Left forelimb (tissue), 1 donor: ENCODE results near the gene C1orf35.
A peak's percentile ranks its signal among the peaks of the same experiment; 100 is the strongest.

ENCODE experiments used
- DNase-seq: peaks from one replicate; pipeline ENCODE4 v3.0.0-alpha.2; 2018; ENCODE audit warnings: low spot score

The C1orf35 gene

GRCh38 chr1:228102791-228103620 lies at the start of gene C1orf35:
TSS of gene C1orf35 (minus strand) at chr1:228103325. CDS start at chr1:228103227, 98 bp downstream.
- peak; percentile 97 for DNase-seq

- no peak for DNase-seq
Measured at GRCh38 chr1:228152918-228153258, 49.8 kb upstream of the C1orf35 start.

- DNase-seq: no peak
Measured at GRCh38 chr1:228152097-228152917, 49.2 kb upstream of the C1orf35 start.

DNA sequence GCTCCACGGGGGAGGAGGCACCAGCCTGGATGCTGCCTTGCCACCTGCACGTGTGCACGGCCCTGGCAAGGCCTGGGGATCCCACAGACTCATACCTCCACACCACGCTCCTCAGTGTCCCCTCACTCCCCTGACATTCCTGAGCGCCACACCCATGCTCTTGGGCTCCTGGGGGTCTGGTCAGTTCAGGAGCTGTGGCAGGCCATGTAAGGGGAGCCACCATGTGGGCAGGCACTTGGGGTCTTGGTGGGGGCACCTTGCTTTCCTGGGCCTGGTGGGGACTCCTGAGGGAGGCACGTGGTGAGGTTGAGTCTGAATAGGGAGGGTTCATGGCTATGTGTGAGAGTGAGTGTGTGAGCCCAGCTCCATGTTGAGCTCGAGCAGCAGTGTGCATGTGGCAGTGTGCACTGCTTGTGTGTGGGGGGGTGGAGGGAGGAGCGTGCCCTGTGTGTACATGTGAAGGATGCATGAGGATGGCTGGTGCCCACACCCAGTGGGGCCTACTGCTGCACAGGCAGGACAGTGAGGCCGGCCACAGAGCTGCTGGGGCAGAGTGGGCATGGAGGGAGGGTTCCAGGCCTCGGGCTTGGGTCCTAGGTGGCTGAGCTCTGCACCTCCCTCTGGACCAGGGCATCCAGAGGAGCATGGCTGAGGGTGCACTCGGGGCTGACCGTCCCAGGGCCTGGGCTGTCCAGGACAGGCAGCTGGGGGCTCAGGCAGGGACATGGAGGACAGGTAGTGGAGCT lies 48.2 kb upstream of the C1orf35 start:
- DNase-seq: peak; percentile 63

DNA sequence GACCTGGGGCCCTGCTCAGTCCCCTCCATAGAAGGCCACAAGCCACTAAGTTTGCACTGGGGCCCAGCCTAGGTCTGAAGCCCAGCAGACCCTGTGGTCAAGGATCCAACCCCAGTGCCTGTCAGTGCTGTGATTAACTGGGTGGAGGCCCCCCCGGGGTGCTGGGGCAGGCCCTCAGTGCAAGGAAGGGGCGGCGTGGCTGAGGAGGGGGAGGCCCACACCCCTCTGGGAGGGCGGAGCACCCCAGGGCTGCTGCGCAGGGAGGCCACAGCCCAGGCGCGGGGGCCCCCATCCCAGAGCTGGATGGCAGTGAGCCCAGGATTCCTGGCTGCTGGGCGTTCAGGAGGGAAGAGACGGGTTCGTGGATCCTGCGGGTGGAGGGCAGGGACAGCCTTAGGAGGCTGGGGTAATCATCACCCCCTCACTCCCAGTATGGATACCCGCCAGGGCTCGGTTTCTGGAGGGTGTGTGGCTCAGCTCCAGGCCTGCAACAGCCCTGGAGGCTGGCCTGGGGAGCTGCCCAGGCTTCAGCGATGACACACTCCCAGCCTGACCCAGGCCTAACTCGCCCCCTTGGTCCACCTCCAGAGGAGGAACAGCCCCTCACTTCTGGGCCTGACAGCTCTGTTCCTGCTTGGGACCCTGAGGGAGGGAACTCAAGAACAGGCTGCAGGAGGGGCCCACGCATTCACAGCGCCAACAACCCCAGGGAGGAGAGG lies 47.5 kb upstream of the C1orf35 start:
- DNase-seq: peak; percentile 86

DNA sequence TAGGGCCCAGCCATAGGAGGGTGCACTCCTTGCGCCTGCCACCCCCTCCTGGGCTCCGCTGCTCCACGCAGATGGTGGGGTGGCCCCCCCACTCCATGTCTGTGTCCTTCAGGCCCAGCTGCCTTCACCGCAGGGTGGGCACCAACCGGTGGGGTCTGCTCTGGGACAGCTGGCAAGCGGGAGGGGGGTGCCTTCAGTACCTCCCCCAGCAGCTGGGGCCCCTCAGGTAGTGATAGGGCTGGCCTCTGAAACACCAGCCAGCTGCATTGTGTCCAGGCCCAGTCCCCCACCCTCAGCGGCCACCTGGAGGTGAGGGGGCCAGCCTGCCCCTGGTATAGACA lies 47.0 kb upstream of the C1orf35 start:
- peak; percentile 65 for DNase-seq

GRCh38 chr1:228149406-228150119 lies 46.4 kb upstream of the C1orf35 start, which contains the start of gene GJC2:
TSS of gene GJC2 (plus strand) at chr1:228149930. CDS start at chr1:228157759, 7,829 bp downstream.
- peak; percentile 71 for DNase-seq

DNA sequence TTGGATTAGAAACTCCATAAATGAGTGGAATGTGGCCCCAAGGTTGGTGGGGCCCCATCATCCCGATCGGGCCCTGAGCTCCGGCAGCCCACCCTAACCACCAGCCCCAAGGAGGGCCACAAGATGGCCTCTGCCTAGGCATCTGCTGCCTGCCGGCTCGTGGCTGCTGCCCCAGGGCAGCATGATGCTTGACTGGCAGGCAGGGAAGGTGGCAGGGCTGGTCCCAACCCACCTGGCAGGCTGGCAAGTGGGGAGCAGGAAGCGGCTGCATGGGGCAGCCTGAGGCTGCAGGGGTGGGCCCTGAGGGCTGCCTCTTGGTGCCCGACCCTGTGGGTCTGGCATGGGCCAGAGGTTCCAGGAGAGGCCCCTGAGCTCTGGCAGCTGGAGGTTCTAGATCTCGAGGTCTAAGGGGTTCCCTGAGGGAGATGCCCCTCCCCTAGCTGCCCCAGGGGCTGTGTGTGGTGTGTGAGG lies 45.8 kb upstream of the C1orf35 start:
- no peak for DNase-seq

GRCh38 chr1:228148196-228148861 lies 45.2 kb upstream of the C1orf35 start:
- peak; percentile 58 for DNase-seq

DNA sequence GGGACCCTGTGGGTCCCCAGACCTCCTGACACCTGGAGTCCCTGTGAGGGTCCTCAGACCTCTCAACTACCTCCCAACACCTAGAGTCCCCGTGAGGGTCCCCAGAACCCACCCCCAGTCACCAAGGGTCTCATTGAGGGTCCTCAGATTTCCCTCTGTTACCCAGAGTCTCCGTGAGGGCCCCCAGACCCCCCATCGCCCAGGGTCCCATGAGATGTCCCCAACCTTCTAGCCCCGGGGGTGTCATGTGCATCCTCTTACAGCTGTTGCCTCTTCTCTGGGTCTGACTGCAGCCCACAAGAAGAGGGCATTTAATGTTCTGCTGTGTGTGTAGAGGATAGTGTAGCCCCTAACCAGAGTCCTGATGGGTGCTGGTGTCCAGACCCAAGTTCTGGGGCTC lies 44.6 kb upstream of the C1orf35 start:
- no peak for DNase-seq

GRCh38 chr1:228147151-228147693 lies 44.1 kb upstream of the C1orf35 start:
- peak; percentile 60 for DNase-seq

DNA sequence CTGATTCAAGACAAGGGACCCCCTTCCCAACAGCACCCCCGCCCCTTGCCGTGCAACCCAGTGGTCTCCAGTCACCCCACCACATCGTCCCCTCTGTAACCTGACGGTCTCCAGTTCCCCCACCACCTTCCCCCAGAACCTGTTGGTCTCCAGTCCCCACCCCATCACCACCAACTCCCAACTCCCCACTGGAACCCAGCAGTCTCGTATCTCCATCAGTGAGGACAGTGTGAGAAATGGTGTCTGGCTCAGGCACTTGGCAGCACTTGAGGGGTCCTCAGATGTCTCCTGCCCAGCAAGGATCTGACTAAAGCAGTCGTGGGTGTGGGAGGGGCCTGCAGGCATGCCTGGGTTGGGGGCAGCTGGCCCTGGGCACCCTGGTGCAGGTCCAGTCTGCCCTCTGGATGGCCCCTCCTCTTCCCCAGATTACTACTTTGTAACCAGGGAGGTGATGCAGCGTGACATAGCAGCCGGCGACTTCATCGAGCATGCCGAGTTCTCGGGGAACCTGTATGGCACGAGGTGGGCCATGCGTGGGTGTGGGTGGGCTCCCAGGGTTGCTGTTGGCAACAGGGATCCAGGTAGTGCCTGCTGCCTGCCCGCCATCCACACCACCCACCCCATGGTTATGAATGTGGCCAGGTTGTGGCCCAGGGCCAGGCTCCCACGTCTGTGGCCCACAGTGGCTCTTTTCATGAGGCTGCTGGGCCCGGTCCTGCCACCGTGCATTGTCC lies 43.5 kb upstream of the C1orf35 start:
- peak; percentile 59 for DNase-seq

DNA sequence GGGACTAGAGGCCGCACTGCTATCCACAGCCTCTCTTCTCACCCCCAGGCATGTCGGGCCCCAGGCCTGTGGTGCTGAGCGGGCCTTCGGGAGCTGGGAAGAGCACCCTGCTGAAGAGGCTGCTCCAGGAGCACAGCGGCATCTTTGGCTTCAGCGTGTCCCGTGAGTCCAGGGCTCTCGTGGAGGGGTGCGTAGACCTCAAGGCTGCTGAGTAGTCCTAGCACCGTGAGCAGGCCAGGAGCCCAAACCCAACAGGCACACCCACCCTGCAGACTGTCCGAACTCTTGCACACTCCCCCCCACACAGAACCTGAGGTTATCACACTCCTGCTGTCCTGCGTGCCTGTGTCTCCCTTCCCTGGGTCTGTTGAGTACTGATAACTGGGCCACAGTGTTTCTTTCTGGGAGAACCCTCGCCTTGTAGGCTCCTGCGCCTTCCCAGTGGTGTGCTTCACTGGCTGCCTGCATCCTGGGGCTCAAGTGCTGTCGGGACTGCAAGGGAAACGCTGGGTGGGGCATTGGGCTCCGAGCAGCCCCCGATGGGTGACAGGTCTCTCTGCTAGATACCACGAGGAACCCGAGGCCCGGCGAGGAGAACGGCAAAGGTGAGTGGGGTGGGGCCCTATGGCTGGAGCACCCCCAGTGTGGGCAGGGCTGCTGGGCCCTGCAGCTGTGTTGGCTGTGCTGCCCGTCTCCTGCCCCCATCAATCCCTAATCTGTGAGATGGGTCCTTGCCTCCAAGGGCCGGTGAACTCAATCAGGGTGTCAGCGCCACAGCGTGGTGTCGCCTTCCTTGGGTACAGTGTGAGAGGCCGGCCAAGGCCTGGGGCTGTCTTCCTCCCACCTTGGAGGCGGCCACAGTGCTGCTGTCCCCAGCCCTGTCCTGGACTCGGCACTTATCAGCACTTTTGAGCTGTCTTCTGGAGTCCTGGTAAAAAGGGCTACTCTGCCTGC lies 42.6 kb upstream of the C1orf35 start:
- DNase-seq: peak; percentile 62

GRCh38 chr1:228144993-228145343 lies 41.8 kb upstream of the C1orf35 start:
- DNase-seq: peak; percentile 60

- DNase-seq: no peak
Measured at GRCh38 chr1:228144193-228144992, 41.3 kb upstream of the C1orf35 start.

DNA sequence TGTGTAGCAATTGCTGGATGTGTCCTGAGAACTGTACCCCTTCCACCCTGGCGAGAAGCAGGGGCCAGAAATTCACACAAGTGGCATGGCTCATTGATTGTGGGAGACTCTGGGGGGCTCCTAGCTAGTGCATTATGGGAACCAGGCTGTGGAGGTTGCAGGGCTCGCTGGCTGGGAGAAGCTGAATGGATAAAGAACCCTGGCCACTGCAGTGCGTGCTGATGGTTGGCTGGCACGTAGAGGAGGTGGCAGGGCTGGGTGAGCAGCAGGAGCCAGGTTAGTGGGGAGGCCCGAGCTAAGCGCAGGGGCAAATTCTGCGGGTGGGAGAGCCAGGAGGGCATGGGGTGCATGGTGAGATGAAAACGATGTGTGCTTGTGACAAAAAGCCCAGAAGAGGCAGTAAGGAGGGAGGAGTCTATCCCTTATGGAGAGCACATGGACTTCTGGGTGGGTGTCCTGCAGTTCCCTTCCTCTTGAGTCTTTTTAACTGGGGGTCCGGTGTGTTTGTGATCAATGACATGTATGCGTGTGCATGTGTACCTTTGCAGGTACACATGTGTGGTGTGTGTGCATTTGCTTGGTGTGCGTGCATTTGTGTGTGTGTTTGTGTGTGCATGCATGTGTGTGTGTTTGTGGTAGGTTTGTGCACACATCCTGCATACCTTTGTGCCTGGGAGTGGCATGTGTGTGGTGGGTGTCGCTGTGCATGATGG lies 40.5 kb upstream of the C1orf35 start:
- DNase-seq: peak; percentile 60

DNA sequence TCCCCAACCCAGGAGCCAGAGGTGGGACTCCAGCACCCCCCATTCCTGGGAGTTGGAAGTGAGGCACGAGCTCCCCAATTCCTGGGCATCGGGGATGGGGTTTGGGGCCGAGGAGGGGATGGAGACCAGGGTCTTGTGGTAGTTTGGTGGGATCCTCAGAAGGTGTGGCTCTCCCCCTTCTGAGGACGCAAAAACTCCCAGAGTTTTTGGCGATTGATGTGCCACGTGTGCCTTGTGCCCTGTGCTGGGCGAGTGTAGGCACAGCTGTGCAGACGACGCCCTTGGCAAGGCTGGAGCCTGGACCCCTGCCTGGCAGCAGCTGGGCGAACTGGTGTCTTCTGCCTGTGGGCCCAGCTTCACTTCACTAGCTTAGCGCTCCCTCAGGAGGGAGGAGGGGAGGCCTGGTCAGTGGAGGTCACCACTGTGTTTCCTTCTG lies 39.6 kb upstream of the C1orf35 start:
- no peak for DNase-seq
